GM12873 (cell line): ENCODE measurements around the gene PHLDB1.

Experiments
- CTCF ChIP-seq: IDR thresholded peaks from 2 replicates; pipeline ENCODE4 v1.5.1; 2012; ENCODE audit warnings: low read depth, mild to moderate bottlenecking, moderate library complexity, low read length, control low read depth; ENCODE audit not compliant: insufficient read depth; ENCODE audit errors: missing control alignments

Gene PHLDB1

GRCh38 chr11:118649941-118650340, 42.5 kb downstream of the PHLDB1 start:
- TF ChIP-seq CTCF = no peak

GRCh38 chr11:118650366-118650765, 43.0 kb downstream of the PHLDB1 start:
- TF ChIP-seq CTCF = no peak

GRCh38 chr11:118651820-118652219, 44.4 kb downstream of the PHLDB1 start:
- TF ChIP-seq CTCF = no peak

GRCh38 chr11:118652681-118653181, 45.3 kb downstream of the PHLDB1 start:
- no peak for TF ChIP-seq CTCF

GRCh38 chr11:118653684-118654390, 46.4 kb downstream of the PHLDB1 start:
- TF ChIP-seq CTCF = no peak

GRCh38 chr11:118655486-118656190, 48.2 kb downstream of the PHLDB1 start:
- no peak for TF ChIP-seq CTCF

GRCh38 chr11:118656563-118657165, 49.2 kb downstream of the PHLDB1 start:
- TF ChIP-seq CTCF = no peak
